Activated gamma-delta T cell (primary cell): ENCODE data around the gene MEGF8.

Experiments used
- DNase-seq: peaks from one replicate; lab custom pipeline; 2025; lab: John Stamatoyannopoulos, UW
- total RNA-seq, 2 donors: gene quantifications; one replicate each; lab custom pipeline; 2026; lab: John Stamatoyannopoulos, UW

Gene MEGF8
- total RNA-seq, result 31.9 to 41.4 reads per million in 2 donors

- peak; percentile 75 for DNase-seq
Measured at GRCh38 chr19:42325308-42325895, at the start of gene MEGF8. Gene MEGF8 (plus strand): TSS chr19:42325635. CDS start chr19:42326244, 609 bp downstream.

GRCh38 chr19:42276284-42276683 lies 49.2 kb upstream of the MEGF8 start:
- no peak for DNase-seq

- no peak for DNase-seq
Measured at GRCh38 chr19:42276821-42277220, 48.6 kb upstream of the MEGF8 start.

DNA sequence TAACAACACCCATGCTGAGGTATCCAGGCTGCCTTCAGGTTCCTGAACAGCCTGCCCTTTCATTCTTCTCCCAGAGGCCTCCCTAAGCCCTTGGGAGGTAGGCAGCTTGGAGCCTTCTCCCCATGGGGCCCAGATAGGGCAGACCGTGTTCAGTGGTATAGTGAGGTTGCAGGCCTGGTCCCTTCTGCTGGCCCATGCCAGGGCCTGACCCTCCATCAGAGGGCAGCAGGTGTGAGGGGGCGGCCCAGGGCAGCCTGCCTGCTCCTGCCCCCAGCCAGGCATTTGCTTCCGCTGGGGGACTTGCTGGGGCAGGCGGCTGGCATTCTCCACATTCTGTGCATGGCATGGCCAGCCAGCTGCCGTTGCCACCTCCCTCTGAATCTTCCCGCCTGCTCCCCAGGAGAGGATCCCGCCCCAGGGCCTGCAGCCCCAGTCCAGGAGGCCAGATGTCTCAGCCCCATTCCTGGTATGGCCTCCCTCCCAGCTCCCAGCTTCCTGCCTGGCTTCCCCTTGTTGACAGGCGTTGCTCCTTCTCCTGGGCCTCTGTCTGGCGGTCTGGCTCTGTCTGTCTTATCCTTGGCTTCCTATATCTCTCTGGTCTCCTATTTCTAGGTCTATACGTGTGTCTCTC lies 47.5 kb upstream of the MEGF8 start:
- no peak for DNase-seq

DNA sequence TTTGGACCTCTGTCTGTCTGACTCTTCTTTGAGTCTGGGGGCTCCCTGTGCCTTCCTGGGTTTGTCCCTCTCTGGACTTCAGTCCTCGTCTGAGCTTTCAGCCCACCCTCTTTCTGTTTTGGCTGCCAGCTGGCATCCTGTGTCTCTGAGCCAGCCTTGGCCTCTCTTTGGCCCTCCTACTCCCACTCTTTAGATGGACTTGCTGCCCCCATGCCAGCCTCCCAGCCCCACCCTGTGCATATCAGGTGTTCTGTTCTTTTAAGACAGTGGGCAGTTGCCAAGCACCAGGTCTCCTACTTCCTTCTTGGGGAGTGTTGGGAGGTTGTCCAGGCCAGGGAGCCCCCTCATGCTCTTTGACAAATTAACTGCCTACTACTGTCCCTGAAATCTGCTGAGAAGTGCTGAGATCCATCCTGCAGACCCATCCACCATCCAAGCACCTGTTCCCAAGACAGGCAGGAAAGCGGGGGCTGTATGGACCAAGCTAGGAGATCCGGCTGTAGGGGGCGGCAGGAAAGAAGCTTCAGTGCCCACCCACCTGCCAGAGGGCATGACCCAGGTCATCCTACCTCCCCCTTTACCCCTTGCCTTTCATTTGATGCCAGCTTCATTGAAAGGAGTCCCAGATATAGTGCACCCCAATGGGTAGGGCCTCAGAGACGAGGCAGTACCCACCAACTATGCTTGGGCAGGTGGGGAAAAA lies 46.8 kb upstream of the MEGF8 start:
- no peak for DNase-seq

- DNase-seq, result no peak
Measured at GRCh38 chr19:42279155-42279901, 46.1 kb upstream of the MEGF8 start.

DNA sequence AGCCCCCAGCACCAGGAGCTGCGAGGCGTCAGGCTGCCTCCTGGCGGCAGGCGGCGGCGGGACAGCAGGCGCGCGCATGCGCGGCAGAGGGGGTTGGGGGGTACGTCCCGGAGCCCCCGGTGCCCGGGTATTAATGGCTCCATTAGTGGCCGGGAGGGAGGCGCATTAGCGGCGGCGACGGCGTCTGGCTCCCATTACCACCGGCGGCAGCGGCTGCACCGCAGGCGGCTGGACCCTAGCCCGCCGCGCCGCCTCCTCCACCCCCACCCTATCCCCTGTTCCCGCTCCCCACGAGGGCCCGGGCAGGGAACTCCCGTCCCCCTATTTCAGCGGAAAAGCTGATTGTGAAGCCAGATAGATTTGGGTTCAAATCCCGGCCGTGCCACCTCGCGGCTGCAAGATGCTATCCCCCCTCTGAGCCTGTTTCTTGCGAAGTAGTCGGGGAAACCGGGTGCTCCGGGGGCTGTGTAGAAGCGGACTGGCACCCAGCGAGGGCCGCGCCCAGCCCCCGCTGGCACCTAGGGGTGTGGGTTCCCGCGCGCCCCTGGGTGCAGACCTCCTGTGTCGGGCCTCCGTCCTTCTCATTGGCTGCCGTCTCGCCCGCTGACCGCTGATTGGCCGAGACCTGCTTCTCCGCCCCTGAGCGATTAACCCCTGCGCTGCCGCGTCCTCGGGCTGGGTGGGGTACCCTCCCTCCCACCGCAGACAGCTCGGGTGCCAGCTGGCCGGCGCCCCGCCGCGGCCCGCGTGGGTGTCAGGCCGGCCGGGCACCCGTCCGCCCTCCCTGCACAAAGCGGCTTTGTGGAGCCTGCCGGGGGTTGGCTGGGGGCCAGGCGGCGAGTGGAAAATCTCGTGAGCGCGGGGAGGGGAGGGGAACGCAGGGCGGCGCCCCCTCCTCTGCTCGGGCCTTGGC lies 45.3 kb upstream of the MEGF8 start:
- peak; percentile 85 for DNase-seq

DNA sequence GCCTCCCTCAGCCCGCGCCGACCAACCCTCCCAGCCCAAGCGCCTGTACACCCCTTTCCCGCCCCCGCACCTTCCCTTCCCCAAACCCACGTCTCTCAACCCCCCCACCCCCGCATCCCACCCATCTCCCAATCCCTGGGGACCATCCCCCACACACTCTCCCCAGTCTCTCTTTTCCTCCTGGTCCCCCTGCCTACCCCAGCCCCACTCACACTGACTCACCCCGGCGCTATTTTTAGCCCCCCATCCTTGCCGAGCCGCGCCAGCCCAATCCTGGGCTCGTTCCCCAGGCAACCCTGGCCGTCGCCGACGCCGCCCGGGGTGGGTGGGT lies 44.7 kb upstream of the MEGF8 start:
- DNase-seq, result no peak

DNA sequence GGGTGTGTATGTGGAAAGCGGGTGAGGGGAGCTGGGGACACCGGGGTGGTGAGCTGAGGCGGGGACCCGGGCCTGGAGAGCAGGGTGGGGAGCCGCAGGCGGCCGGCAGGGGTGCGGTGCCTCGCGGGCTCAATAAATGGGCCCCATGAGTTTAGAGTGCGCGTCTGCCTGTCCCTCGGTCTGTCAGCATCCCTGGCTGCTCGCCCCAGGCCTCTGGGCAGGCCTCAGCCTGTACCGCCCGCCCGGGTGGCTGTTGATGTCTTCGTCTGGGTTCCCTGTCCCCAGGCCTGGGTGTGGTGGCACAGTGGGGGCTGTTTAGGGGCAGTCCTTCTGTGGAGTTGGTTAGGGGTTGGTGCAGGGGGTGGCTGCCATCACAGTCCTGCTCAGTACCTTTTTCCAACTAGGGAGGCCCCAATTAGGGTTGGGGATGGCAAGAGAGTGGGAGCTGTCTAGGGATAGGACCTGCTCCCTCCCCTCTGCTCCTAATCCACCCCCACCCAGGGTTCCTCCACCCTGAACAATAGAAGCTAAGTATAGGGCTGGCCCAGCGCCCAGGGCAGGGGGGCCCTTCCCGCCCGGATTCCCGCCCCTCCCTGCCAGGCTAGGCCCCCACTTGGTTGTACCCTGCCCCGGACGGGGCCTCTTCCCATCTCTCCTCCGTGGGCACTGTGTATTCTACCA lies 44.1 kb upstream of the MEGF8 start:
- DNase-seq, result peak; percentile 38

GRCh38 chr19:42281827-42282762 lies 43.3 kb upstream of the MEGF8 start:
- no peak for DNase-seq

- no peak for DNase-seq
Measured at GRCh38 chr19:42282819-42283187, 42.6 kb upstream of the MEGF8 start.

GRCh38 chr19:42283188-42284065 lies 42.0 kb upstream of the MEGF8 start:
- peak; percentile 98 for DNase-seq

DNA sequence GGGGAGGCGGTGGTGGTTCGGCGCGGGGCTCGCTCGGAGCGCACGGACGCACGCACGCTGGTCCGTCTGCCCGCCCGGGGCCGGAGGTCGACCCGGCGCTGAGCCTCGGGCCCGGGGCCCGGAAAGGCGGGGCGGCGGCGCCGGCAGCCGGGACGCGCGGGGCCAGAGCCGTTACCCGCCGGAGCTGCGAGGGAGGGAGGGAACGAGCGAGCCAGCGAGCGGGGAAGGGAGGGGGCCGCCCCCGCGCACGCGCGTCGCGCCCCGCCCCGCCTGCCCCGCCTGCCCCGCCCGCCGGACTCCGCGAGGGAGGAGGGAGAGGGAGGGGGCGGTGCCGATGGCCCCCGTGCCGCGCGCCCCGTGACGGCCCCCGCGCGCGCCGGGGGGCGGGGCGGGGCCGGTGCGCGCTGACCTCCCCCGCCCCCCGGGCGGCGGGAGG lies 41.4 kb upstream of the MEGF8 start:
- DNase-seq, result peak; percentile 80

DNA sequence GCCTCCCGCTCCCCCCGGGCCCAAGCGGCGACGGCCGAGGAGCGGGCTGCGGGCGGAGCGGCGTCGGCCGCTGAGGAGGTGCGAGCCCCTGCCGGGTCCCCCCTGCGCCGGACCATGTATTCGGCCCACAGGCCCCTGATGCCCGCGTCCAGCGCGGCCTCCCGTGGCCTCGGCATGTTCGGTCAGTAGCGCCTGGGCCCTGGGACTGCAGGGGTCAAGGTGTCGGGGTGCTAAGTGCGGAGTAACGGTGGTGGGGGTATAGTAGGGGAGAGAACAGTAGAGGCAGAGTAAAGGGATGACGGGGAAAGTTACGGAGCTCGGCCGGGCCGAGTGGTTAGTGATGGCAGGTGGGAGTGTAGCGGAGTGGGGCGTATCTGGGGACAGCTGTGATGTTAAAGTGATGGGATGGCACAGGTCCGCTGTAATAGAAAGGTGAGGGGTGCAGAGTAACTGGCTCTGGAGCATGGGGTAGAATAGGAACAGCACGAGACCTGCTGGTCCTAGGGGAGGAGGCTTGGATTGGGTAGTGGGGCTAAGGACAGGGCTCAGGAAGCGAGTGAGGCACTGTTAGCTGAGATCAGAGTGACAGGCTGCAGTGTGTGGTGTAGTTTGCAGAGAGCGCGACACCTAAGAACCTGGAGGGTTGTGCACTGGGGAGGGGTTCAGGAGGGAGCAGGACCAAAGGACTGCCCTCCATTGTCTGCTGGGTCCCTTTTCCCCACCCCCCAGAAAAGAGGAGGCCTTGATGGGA lies 40.7 kb upstream of the MEGF8 start:
- DNase-seq, result no peak

DNA sequence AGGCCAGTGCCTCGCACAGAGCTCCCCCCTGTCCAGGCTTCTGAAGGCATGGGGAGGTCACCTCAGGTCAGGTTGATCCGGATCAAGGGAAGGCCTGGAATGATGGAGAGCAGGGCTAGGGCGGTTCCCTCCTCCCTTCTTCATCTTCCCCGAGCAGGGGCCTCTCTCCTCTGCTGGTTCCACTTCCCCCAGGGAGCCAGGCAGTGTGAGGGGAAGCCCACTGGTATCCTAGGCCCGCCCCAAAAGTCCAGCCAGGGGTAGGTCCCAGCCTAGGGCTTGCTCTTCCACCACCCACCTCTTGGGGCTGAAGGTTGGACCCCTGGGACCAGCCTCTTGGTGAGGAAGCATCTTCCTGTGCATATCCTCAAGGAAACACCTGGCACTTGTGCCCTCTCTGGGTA lies 39.9 kb upstream of the MEGF8 start:
- no peak for DNase-seq

DNA sequence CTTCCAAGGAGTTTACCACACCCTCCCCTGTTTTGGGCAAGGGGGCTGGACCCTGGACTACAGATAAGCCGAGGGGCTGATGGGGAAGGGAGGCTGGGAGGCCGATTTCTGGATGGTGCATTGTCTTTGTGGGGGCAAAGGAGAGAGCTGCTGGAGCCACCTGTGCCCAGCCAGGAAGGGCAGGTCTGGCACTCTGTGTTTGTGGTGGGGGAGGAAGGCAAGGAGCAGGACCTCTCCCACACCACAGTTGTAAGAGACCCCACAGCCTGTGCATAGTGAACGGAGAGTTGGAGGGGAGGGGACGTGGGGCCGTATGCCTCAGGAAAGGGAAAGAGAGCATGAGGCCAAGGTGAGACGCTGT lies 39.5 kb upstream of the MEGF8 start:
- DNase-seq, result no peak

- no peak for DNase-seq
Measured at GRCh38 chr19:42286349-42287016, 39.0 kb upstream of the MEGF8 start.
